HepG2 (cell line): ENCODE data around the gene SPACDR. TPM values are rescaled to one million over a fixed set of nuclear protein-coding genes. Genes with fewer than 3 reads are reported as not detected.

Experiments used
- AGO1 ChIP-seq: fragments of 200-400 bp; formaldehyde crosslinking; IDR thresholded peaks from 2 replicates; pipeline ENCODE4 v1.6.1; 2017; ENCODE audit warnings: mild to moderate bottlenecking, low read depth, low read length, moderate library complexity; ENCODE audit not compliant: poor library complexity, severe bottlenecking
- CCDC6 ChIP-seq: sonication (generic); formaldehyde crosslinking; IDR thresholded peaks from 2 replicates; pipeline ENCODE4 v1.8.1; 2022; ENCODE audit warnings: mild to moderate bottlenecking, missing genetic modification reagents, moderate library complexity
- JUN ChIP-seq: sonication (generic); formaldehyde crosslinking; IDR thresholded peaks from 2 replicates; pipeline ENCODE4 v1.4.0; 2020; ENCODE audit warnings: mild to moderate bottlenecking, missing genetic modification reagents
- ZKSCAN8 ChIP-seq: IDR thresholded peaks from 2 replicates; pipeline ENCODE4 v1.6.1; 2016; ENCODE audit warnings: borderline replicate concordance, missing genetic modification reagents, missing compliant biosample characterization
- ZNF354B ChIP-seq: sonication (generic); formaldehyde crosslinking; IDR thresholded peaks from 2 replicates; pipeline ENCODE4 v1.8.0; 2022; ENCODE audit warnings: mild to moderate bottlenecking, missing genetic modification reagents
- ZNF441 ChIP-seq: sonication (generic); formaldehyde crosslinking; IDR thresholded peaks from 2 replicates; pipeline ENCODE4 v1.7.0; 2021; ENCODE audit warnings: missing genetic modification reagents, borderline replicate concordance
- ZNF589 ChIP-seq: sonication (generic); formaldehyde crosslinking; conservative IDR thresholded peaks from 2 replicates; pipeline ENCODE4 v1.8.0; 2022; ENCODE audit warnings: mild to moderate bottlenecking, moderate library complexity, missing genetic modification reagents
- polyA plus RNA-seq, 8 experiments: library from polyadenylated mRNA; depleted of rRNA in 3 of 8; stranded (reverse) in 7 of 8; unstranded in 1 of 8; fragments of >200 nt; fragmentation: Illumina TruSeq in 4 of 8; extraction: Trizol in 4 of 8; gene quantifications; 2 replicates each; pipeline versions ENCODE4 v1.2.1 to v1.2.3, GENCODE V29; 2011 to 2016; ENCODE audit warnings: low read depth in 4 of 8, missing spikeins in 1 of 8, mixed read lengths in 1 of 8; ENCODE audit not compliant: insufficient read depth in 1 of 8
- total RNA-seq, 5 experiments: library from RNA; depleted of rRNA; stranded (reverse); fragments of >200 nt; fragmentation: Illumina TruSeq; extraction: Trizol; gene quantifications; 2 replicates each; pipeline ENCODE4 v1.2.3, GENCODE V29; 2016; ENCODE audit warnings: low read depth in 1 of 5
- TF ChIP-seq, protein P1 (sequence below): sonication (generic); formaldehyde crosslinking; IDR thresholded peaks from 2 replicates; pipeline ENCODE4 v1.4.0; 2020; ENCODE audit warnings: missing genetic modification reagents, borderline replicate concordance
- TF ChIP-seq, protein P2 (sequence below): sonication (generic); formaldehyde crosslinking; IDR thresholded peaks from 2 replicates; pipeline ENCODE4 v1.4.0; 2020; ENCODE audit warnings: low read depth, mild to moderate bottlenecking, missing genetic modification reagents
- TF ChIP-seq, protein P3 (sequence below): sonication (generic); formaldehyde crosslinking; IDR thresholded peaks from 2 replicates; pipeline ENCODE4 v1.5.1; 2020; ENCODE audit warnings: missing genetic modification reagents, mild to moderate bottlenecking, borderline replicate concordance
- TF ChIP-seq, protein P4 (sequence below): sonication (generic); formaldehyde crosslinking; IDR thresholded peaks from 2 replicates; pipeline ENCODE4 v1.5.0; 2020; ENCODE audit warnings: mild to moderate bottlenecking, missing genetic modification reagents, moderate library complexity
- TF ChIP-seq, protein P5 (sequence below): sonication (generic); formaldehyde crosslinking; IDR thresholded peaks from 2 replicates; pipeline ENCODE4 v1.4.0; 2020; ENCODE audit warnings: missing genetic modification reagents, borderline replicate concordance
- TF ChIP-seq, protein P6 (sequence below): sonication (generic); formaldehyde crosslinking; IDR thresholded peaks from 2 replicates; pipeline ENCODE4 v1.5.1; 2020; ENCODE audit warnings: mild to moderate bottlenecking, missing genetic modification reagents, borderline replicate concordance

SPACDR gene
- total and polyA plus RNA-seq, 2 of the 13 experiments (the other 11 are each of a cell fraction or from before 2014, with no cell fraction given), result 0.41 TPM; not detected in 1

DNA sequence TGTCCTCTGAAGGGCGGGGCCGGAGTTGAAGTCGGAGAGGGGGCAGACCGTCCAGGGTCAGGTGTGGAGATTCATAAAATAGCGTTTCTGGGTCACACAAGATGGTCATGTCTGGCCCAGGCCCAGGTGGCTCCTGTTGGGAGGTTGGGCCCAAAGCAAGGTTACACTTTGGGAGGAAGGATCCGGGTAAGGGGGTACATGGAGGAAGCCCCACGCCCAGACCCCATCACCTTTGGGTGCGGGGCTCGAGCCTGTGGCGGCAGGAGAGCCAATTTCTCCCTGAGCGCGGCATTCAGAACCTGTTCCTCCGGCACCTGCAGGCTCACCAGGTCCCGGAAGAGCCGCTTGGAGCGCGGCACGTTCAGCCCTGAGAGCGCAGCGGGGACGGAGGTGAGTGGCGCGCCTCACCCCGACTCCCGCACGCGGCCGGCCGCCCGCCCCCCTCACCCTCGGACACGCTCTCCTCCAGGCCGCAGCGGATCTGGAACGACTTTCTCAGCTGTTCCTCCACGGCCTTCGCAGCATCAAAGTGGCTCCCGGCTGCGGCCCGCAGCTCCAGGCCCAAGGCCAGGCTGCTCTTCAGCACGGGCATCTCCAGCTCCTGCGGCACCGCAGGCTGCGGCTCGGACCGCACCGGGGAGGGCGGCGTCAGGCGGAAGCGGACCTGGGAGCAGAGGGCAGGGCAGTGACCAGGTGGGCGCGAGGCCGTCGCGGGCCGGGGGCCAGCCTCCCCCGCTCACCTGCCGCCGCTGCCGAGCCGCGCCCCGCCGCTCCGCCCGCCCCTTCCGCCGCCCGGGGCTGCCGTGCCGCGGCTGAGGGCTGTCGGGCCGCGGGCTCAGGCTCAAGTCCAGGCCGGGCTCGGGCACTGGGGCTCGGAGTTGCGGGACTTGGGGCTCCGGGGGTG is 28.4 kb downstream of the SPACDR start (continued):
- TF ChIP-seq, protein P1, sequence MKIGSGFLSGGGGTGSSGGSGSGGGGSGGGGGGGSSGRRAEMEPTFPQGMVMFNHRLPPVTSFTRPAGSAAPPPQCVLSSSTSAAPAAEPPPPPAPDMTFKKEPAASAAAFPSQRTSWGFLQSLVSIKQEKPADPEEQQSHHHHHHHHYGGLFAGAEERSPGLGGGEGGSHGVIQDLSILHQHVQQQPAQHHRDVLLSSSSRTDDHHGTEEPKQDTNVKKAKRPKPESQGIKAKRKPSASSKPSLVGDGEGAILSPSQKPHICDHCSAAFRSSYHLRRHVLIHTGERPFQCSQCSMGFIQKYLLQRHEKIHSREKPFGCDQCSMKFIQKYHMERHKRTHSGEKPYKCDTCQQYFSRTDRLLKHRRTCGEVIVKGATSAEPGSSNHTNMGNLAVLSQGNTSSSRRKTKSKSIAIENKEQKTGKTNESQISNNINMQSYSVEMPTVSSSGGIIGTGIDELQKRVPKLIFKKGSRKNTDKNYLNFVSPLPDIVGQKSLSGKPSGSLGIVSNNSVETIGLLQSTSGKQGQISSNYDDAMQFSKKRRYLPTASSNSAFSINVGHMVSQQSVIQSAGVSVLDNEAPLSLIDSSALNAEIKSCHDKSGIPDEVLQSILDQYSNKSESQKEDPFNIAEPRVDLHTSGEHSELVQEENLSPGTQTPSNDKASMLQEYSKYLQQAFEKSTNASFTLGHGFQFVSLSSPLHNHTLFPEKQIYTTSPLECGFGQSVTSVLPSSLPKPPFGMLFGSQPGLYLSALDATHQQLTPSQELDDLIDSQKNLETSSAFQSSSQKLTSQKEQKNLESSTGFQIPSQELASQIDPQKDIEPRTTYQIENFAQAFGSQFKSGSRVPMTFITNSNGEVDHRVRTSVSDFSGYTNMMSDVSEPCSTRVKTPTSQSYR (CRISPR knock-in tag), result no peak
- TF ChIP-seq CCDC6 (CRISPR knock-in tag) (peak; percentile 78; the same call in 1 of the 2 replicates), ZNF354B (CRISPR knock-in tag) (peak; percentile 69; the same call in 1 of the 2 replicates), JUN (no peak), AGO1 (peak; percentile 95), ZNF441 (CRISPR knock-in tag) (0 out of 2 replicates have a peak, but pooled peaks have one; percentile 51), ZNF589 (CRISPR knock-in tag) (no peak), ZKSCAN8 (CRISPR knock-in tag) (no peak)
- TF ChIP-seq, protein P2, sequence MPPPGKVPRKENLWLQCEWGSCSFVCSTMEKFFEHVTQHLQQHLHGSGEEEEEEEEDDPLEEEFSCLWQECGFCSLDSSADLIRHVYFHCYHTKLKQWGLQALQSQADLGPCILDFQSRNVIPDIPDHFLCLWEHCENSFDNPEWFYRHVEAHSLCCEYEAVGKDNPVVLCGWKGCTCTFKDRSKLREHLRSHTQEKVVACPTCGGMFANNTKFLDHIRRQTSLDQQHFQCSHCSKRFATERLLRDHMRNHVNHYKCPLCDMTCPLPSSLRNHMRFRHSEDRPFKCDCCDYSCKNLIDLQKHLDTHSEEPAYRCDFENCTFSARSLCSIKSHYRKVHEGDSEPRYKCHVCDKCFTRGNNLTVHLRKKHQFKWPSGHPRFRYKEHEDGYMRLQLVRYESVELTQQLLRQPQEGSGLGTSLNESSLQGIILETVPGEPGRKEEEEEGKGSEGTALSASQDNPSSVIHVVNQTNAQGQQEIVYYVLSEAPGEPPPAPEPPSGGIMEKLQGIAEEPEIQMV (CRISPR knock-in tag), result no peak
- TF ChIP-seq, protein P3, sequence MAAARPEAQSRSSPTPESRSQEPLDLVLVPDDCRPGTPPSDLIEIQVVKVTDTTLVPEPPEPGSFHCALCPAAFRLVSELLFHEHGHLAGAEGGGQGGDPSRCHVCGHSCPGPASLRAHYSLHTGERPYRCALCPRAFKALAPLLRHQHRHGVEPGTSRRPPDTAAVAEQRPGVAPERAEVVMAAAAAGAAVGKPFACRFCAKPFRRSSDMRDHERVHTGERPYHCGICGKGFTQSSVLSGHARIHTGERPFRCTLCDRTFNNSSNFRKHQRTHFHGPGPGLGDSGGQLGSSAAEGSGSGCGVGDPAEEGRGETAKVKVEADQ, result 0 out of 2 replicates have a peak, but pooled peaks have one; percentile 0
- TF ChIP-seq, protein P4, sequence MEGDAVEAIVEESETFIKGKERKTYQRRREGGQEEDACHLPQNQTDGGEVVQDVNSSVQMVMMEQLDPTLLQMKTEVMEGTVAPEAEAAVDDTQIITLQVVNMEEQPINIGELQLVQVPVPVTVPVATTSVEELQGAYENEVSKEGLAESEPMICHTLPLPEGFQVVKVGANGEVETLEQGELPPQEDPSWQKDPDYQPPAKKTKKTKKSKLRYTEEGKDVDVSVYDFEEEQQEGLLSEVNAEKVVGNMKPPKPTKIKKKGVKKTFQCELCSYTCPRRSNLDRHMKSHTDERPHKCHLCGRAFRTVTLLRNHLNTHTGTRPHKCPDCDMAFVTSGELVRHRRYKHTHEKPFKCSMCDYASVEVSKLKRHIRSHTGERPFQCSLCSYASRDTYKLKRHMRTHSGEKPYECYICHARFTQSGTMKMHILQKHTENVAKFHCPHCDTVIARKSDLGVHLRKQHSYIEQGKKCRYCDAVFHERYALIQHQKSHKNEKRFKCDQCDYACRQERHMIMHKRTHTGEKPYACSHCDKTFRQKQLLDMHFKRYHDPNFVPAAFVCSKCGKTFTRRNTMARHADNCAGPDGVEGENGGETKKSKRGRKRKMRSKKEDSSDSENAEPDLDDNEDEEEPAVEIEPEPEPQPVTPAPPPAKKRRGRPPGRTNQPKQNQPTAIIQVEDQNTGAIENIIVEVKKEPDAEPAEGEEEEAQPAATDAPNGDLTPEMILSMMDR, result 0 out of 2 replicates have a peak, but pooled peaks have one; percentile 2
- TF ChIP-seq, protein P5, sequence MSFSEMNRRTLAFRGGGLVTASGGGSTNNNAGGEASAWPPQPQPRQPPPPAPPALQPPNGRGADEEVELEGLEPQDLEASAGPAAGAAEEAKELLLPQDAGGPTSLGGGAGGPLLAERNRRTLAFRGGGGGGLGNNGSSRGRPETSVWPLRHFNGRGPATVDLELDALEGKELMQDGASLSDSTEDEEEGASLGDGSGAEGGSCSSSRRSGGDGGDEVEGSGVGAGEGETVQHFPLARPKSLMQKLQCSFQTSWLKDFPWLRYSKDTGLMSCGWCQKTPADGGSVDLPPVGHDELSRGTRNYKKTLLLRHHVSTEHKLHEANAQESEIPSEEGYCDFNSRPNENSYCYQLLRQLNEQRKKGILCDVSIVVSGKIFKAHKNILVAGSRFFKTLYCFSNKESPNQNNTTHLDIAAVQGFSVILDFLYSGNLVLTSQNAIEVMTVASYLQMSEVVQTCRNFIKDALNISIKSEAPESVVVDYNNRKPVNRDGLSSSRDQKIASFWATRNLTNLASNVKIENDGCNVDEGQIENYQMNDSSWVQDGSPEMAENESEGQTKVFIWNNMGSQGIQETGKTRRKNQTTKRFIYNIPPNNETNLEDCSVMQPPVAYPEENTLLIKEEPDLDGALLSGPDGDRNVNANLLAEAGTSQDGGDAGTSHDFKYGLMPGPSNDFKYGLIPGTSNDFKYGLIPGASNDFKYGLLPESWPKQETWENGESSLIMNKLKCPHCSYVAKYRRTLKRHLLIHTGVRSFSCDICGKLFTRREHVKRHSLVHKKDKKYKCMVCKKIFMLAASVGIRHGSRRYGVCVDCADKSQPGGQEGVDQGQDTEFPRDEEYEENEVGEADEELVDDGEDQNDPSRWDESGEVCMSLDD (CRISPR knock-in tag), result peak; percentile 44; the same call in 1 of the 2 replicates
- TF ChIP-seq, protein P6, sequence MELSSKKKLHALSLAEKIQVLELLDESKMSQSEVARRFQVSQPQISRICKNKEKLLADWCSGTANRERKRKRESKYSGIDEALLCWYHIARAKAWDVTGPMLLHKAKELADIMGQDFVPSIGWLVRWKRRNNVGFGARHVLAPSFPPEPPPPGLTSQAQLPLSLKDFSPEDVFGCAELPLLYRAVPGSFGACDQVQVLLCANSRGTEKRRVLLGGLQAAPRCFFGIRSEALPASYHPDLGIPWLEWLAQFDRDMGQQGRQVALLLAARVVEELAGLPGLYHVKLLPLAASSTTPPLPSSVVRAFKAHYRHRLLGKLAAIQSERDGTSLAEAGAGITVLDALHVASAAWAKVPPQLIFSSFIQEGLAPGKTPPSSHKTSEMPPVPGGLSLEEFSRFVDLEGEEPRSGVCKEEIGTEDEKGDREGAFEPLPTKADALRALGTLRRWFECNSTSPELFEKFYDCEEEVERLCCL (CRISPR knock-in tag), result no peak
